ENCODE results near the gene GLIS2. TPM values are rescaled to one million over a fixed set of nuclear protein-coding genes. Genes with fewer than 3 reads are reported as not detected.

GLIS2 gene
- polyA plus RNA-seq, 1 donor from 2014 or later = not detected

DNA sequence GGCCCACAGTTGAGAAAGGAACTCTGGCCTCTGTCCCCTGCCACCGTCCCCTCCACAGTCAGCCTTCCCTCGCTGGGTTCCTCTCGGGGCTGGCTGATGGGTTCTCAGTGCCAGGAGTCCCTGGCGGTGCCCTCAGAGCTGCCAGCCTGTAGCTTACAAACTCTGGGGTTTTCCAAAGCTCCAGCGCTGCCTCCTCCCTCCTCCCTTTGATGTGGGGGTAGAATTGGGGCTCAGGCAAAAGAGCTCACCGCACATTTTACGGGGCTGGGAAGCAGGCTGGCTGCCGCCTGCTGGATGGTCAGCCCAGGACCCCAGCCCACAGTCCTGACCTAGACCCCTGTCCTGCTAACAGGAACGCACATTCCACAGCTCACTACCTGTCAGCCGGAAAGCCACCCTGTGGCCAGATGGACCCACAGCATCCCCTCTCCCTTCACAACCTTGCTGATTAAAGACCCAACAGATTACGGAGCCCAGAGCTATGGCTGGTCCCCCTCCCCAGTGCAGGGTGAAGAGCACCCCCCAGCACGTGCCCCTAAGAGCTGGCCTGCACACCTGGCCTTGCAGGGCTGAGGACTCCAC lies 61.8 kb downstream of the GLIS2 start:
- Mint-ChIP-seq H3K9me3 (no peaks in the 10 kb centered on the region), H3K4me3 (no peak overlapping the region), H3K27ac (peak overlapping the region in 2 of 3 donors; percentile 74 to 94), H3K4me1 (peaks cover 0 to 11% (median 9%) of the 10 kb centered on the region in 3 donors), H3K27me3 (no peaks in the 10 kb centered on the region), H3K36me3 (peaks cover 4% of the 10 kb centered on the region)

GRCh38 chr16:4378161-4378666 lies 62.3 kb downstream of the GLIS2 start:
- H3K27ac Mint-ChIP-seq = peak overlapping the region in 2 of 3 donors; percentile 74 to 94
- H3K4me3 Mint-ChIP-seq = no peak overlapping the region
- H3K4me1 Mint-ChIP-seq = peaks cover 0 to 5% (median 5%) of the 10 kb centered on the region in 3 donors

GRCh38 chr16:4378999-4379690 lies 63.3 kb downstream of the GLIS2 start:
- H3K27me3 Mint-ChIP-seq = no peaks in the 10 kb centered on the region
- H3K4me3 Mint-ChIP-seq = no peak overlapping the region
- H3K9me3 Mint-ChIP-seq = no peaks in the 10 kb centered on the region
- peaks cover 0 to 5% (median 0%) of the 10 kb centered on the region in 3 donors for H3K4me1 Mint-ChIP-seq
- H3K36me3 Mint-ChIP-seq = peaks cover 5% of the 10 kb centered on the region
- H3K27ac Mint-ChIP-seq = peak overlapping the region in 1 of 3 donors; percentile 74

More at GRCh38 chr16:4378161-4378666, 62.3 kb downstream of the GLIS2 start:
- Mint-ChIP-seq H3K27me3 (no peaks in the 10 kb centered on the region), H3K36me3 (peaks cover 4% of the 10 kb centered on the region), H3K9me3 (no peaks in the 10 kb centered on the region)

DNA sequence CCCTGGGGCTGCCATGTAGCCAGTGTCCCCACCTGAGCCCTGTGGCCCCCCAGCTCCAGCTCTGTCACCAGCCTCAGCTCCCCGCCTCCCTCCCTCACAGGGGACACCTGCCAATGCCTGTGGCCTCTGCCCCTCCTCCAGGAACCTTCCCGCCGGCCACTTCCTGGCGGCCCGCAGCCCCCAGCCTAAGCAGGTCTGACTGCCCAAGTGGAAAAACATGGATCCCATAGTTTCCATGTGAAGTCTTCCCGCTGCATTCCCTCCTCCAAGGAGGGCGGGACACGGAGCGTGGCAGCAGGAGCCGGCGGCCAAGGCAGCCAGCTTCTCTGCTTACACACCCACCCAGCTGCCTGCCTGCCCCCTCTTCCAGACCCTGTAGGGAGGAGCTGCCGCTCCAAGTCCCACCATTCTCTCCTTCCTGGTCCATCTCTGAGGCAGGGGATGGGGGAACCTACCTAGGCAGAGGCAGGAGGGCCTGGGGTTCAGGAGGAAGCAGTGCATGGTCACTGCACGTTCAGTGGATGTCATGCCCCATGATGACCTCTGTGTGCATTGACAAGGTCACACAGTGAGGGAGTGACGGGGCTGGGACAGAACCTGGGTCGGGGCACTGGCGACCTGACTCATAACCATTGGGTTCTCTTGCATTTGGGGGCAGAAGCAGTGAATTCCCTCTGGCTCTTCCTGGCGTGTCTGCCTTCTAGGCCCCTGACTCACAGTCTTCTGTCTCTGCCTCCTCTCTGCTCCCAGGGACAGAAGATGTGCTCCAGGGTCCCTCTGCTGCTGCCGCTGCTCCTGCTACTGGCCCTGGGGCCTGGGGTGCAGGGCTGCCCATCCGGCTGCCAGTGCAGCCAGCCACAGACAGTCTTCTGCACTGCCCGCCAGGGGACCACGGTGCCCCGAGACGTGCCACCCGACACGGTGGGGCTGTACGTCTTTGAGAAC lies 64.5 kb downstream of the GLIS2 start:
- H3K27me3 Mint-ChIP-seq = no peaks in the 10 kb centered on the region
- peak overlapping the region; percentile 67 to 79 (median 78) for H3K27ac Mint-ChIP-seq
- peak overlapping the region in 3 of 4 donors; percentile 16 to 76 (median 37) for H3K4me3 Mint-ChIP-seq
- peaks cover 5% of the 10 kb centered on the region for H3K36me3 Mint-ChIP-seq
- H3K4me1 Mint-ChIP-seq = peaks cover 0 to 2% (median 0%) of the 10 kb centered on the region in 3 donors
- H3K9me3 Mint-ChIP-seq = no peaks in the 10 kb centered on the region

- H3K4me3 Mint-ChIP-seq = peak overlapping the region in 1 of 4 donors; percentile 68
- H3K36me3 Mint-ChIP-seq = peaks cover 9% of the 10 kb centered on the region
Measured at GRCh38 chr16:4381072-4381934, 65.4 kb downstream of the GLIS2 start.

GRCh38 chr16:4381935-4382794 lies 66.3 kb downstream of the GLIS2 start:
- Mint-ChIP-seq H3K9me3 (no peaks in the 10 kb centered on the region), H3K36me3 (peaks cover 9% of the 10 kb centered on the region), H3K4me3 (peak overlapping the region in 1 of 4 donors; percentile 28), H3K27ac (peak overlapping the region in 2 of 3 donors; percentile 87), H3K4me1 (no peaks in the 10 kb centered on the region), H3K27me3 (no peaks in the 10 kb centered on the region)

More at GRCh38 chr16:4381072-4381934, 65.4 kb downstream of the GLIS2 start:
- Mint-ChIP-seq H3K4me1 (no peaks in the 10 kb centered on the region), H3K27me3 (no peaks in the 10 kb centered on the region), H3K9me3 (no peaks in the 10 kb centered on the region), H3K27ac (peak overlapping the region in 1 of 3 donors; percentile 87)

- Mint-ChIP-seq H3K27ac (peak overlapping the region in 2 of 3 donors; percentile 84 to 87), H3K36me3 (peaks cover 7% of the 10 kb centered on the region), H3K4me1 (no peaks in the 10 kb centered on the region), H3K27me3 (no peaks in the 10 kb centered on the region), H3K9me3 (no peaks in the 10 kb centered on the region), H3K4me3 (peak overlapping the region in 3 of 4 donors; percentile 17 to 52 (median 28))
Measured at GRCh38 chr16:4382795-4383357, 67.0 kb downstream of the GLIS2 start.

GRCh38 chr16:4383591-4384444 lies 68.0 kb downstream of the GLIS2 start:
- H3K27ac Mint-ChIP-seq = peak overlapping the region in 1 of 3 donors; percentile 87
- no peaks in the 10 kb centered on the region for H3K27me3 Mint-ChIP-seq
- H3K36me3 Mint-ChIP-seq = peaks cover 5% of the 10 kb centered on the region
- peak overlapping the region in 1 of 4 donors; percentile 52 for H3K4me3 Mint-ChIP-seq
- no peaks in the 10 kb centered on the region for H3K4me1 Mint-ChIP-seq
- H3K9me3 Mint-ChIP-seq = no peaks in the 10 kb centered on the region

- H3K4me1 Mint-ChIP-seq = no peaks in the 10 kb centered on the region
Measured at GRCh38 chr16:4384509-4384942, 68.7 kb downstream of the GLIS2 start.

GRCh38 chr16:4385066-4385788 lies 69.4 kb downstream of the GLIS2 start:
- Mint-ChIP-seq H3K4me3 (peak overlapping the region in 1 of 4 donors; percentile 29), H3K4me1 (no peaks in the 10 kb centered on the region), H3K27me3 (no peaks in the 10 kb centered on the region), H3K36me3 (peaks cover 5% of the 10 kb centered on the region), H3K9me3 (no peaks in the 10 kb centered on the region), H3K27ac (peak overlapping the region in 1 of 3 donors; percentile 89)

More at GRCh38 chr16:4384509-4384942, 68.7 kb downstream of the GLIS2 start:
- H3K27me3 Mint-ChIP-seq = no peaks in the 10 kb centered on the region
- H3K4me3 Mint-ChIP-seq = no peak overlapping the region
- H3K36me3 Mint-ChIP-seq = peaks cover 5% of the 10 kb centered on the region
- H3K9me3 Mint-ChIP-seq = no peaks in the 10 kb centered on the region
- H3K27ac Mint-ChIP-seq = peak overlapping the region in 1 of 3 donors; percentile 31

- Mint-ChIP-seq H3K4me3 (peak overlapping the region in 1 of 4 donors; percentile 29), H3K27me3 (no peaks in the 10 kb centered on the region), H3K27ac (peak overlapping the region in 1 of 3 donors; percentile 89), H3K9me3 (no peaks in the 10 kb centered on the region), H3K4me1 (no peaks in the 10 kb centered on the region), H3K36me3 (peaks cover 5% of the 10 kb centered on the region)
Measured at GRCh38 chr16:4385789-4386450, 70.1 kb downstream of the GLIS2 start.
